HCT116 (cell line): ENCODE results near the gene RCOR1. TPM values are rescaled to one million over a fixed set of nuclear protein-coding genes. Genes with fewer than 3 reads are reported as not detected.

ENCODE experiments used
- ATAC-seq: fragments of 200-7000 bp; cut with Tn5 transposase; 2 replicates; pipeline ENCODE4 v1.9.1; 2020; ENCODE audit warnings: mild to moderate bottlenecking, moderate library complexity
- BruUV-seq: library from RNA; stranded (reverse); fragments of 400-500 nt; replicated peaks from 2 replicates; lab custom pipeline; 2021; lab: Mats Ljungman, UMichigan
- CTCF ChIA-PET: fragments of 300-600 bp; sonication (Branson Sonifier 250); formaldehyde crosslinking; loops from one replicate; lab custom pipeline; 2021; ENCODE audit warnings: antibody characterized with exemption; lab: Charles Lee
- POLR2A ChIA-PET: fragments of 300-600, 350-600 bp; sonication (Branson Sonifier 250); formaldehyde crosslinking; loops from one replicate; lab custom pipeline; 2021; ENCODE audit warnings: antibody characterized with exemption; lab: Charles Lee
- RAD21 ChIA-PET, 2 experiments: fragments of 300-600 bp; sonication (Branson Sonifier 250); formaldehyde crosslinking; loops; one replicate each; lab custom pipeline; 2023; ENCODE audit warnings: low total read pairs in 2 of 2; ENCODE audit not compliant: uncharacterized antibody in 2 of 2, unreplicated experiment in 2 of 2, low non-redundant PET in 1 of 2; lab: Charles Lee
- DNase-seq: peaks from one replicate; pipeline ENCODE4 v3.0.0-alpha.2; 2010; ENCODE audit warnings: low read depth, low spot score
- H2AFZ ChIP-seq: fragments of 200-600 bp; shearing (Covaris generic), sonication (generic); 2 replicates; pipeline ENCODE4 v1.6.1; 2017; ENCODE audit warnings: low read depth, mixed run types, mixed read lengths, antibody characterized with exemption, low read length; ENCODE audit not compliant: poor library complexity, severe bottlenecking
- H3K27ac ChIP-seq: 2 replicates; pipeline ENCODE4 v1.5.1; 2012; ENCODE audit warnings: low read depth, low read length
- H3K27me3 ChIP-seq: fragments of 200-600 bp; sonication (generic); 2 replicates; pipeline ENCODE4 v1.6.1; 2016; ENCODE audit warnings: mixed run types, low read length, mixed read lengths; ENCODE audit not compliant: insufficient read depth
- H3K36me3 ChIP-seq, 2 experiments: fragments of 200-500 bp in 1 of 2; fragments of 200-600 bp in 1 of 2; sonication (Bioruptor generic) in 1 of 2; sonication (generic) in 1 of 2; 2 replicates each; pipeline versions ENCODE4 v1.5.1 to v1.6.1; 2014 to 2016; ENCODE audit warnings: low read length in 2 of 2, inconsistent platforms in 1 of 2, mixed read lengths in 1 of 2, mixed run types in 1 of 2; ENCODE audit not compliant: insufficient read depth in 2 of 2, control insufficient read depth in 1 of 2
- H3K4me1 ChIP-seq, 2 experiments: fragments of 200-600 bp in 1 of 2; sonication (generic) in 1 of 2; 2 replicates each; pipeline versions ENCODE4 v1.5.1 to v1.6.1; 2012 to 2017; ENCODE audit warnings: low read length in 2 of 2, inconsistent platforms in 1 of 2, mild to moderate bottlenecking in 1 of 2, mixed read lengths in 1 of 2, mixed run types in 1 of 2, moderate library complexity in 1 of 2; ENCODE audit not compliant: insufficient read depth in 2 of 2, control insufficient read depth in 1 of 2
- H3K4me2 ChIP-seq: fragments of 200-600 bp; sonication (generic); 2 replicates; pipeline ENCODE4 v1.6.1; 2017; ENCODE audit warnings: mixed run types, low read length, mixed read lengths
- H3K4me3 ChIP-seq, 2 experiments: fragments of 200-600 bp in 1 of 2; sonication (generic) in 1 of 2; replicated peaks in 1 of 2; 2 replicates each; pipeline ENCODE4 v1.5.1; 2011 to 2016; ENCODE audit warnings: low read length in 2 of 2, control low read depth in 1 of 2, low read depth in 1 of 2, mild to moderate bottlenecking in 1 of 2, mixed read lengths in 1 of 2, mixed run types in 1 of 2
- H3K79me2 ChIP-seq: fragments of 200-600 bp; sonication (generic); 2 replicates; pipeline ENCODE4 v1.6.1; 2017; ENCODE audit warnings: mild to moderate bottlenecking, mixed run types, low read length, moderate library complexity, mixed read lengths; ENCODE audit not compliant: insufficient read depth
- H3K9ac ChIP-seq: fragments of 200-600 bp; sonication (generic); 2 replicates; pipeline ENCODE4 v1.6.1; 2016; ENCODE audit warnings: low read length, mixed read lengths
- H3K9me2 ChIP-seq: fragments of 200-600 bp; sonication (generic), shearing (Covaris generic); 2 replicates; pipeline ENCODE4 v1.6.1; 2017; ENCODE audit warnings: mixed run types, mild to moderate bottlenecking, moderate library complexity; ENCODE audit not compliant: insufficient read depth
- H3K9me3 ChIP-seq, 2 experiments: fragments of 200-500 bp in 1 of 2; fragments of 200-600 bp in 1 of 2; sonication (Bioruptor generic) in 1 of 2; sonication (generic) in 1 of 2; 2 replicates each; pipeline ENCODE4 v1.6.1; 2014 to 2017; ENCODE audit warnings: low read length in 2 of 2, mixed read lengths in 2 of 2, inconsistent platforms in 1 of 2, low read depth in 1 of 2, mild to moderate bottlenecking in 1 of 2, mixed run types in 1 of 2, moderate library complexity in 1 of 2; ENCODE audit not compliant: control insufficient read depth in 1 of 2, insufficient read depth in 1 of 2
- H4K20me1 ChIP-seq: fragments of 200-600 bp; sonication (generic), shearing (Covaris generic); 2 replicates; pipeline ENCODE4 v1.6.1; 2017; ENCODE audit warnings: mixed run types, mild to moderate bottlenecking, moderate library complexity; ENCODE audit not compliant: insufficient read depth
- CEBPB ChIP-seq: IDR thresholded peaks from 2 replicates; pipeline ENCODE4 v1.6.1; 2012; ENCODE audit warnings: low read depth
- EGR1 ChIP-seq: IDR thresholded peaks from 2 replicates; pipeline ENCODE4 v1.6.1; 2012; ENCODE audit warnings: low read depth
- ELF1 ChIP-seq: IDR thresholded peaks from 2 replicates; pipeline ENCODE4 v1.6.1; 2012; ENCODE audit warnings: low read depth, borderline replicate concordance
- EZH2 ChIP-seq: fragments of 200-600 bp; sonication (generic); IDR thresholded peaks from 2 replicates; pipeline ENCODE4 v1.6.1; 2017; ENCODE audit warnings: antibody characterized with exemption, mixed run types
- EZH2phosphoT487 ChIP-seq: fragments of 200-600 bp; IDR thresholded peaks from 2 replicates; pipeline ENCODE4 v1.6.1; 2018; ENCODE audit warnings: antibody characterized with exemption, borderline replicate concordance
- FOSL1 ChIP-seq: IDR thresholded peaks from 2 replicates; pipeline ENCODE4 v1.6.1; 2012; ENCODE audit warnings: low read depth
- JUND ChIP-seq: IDR thresholded peaks from 2 replicates; pipeline ENCODE4 v1.6.1; 2012
- POLR2AphosphoS5 ChIP-seq: IDR thresholded peaks from 2 replicates; pipeline ENCODE4 v1.6.1; 2011; ENCODE audit warnings: mild to moderate bottlenecking, low read depth, low read length, moderate library complexity
- RAD21 ChIP-seq: IDR thresholded peaks from 2 replicates; pipeline ENCODE4 v1.6.1; 2012; ENCODE audit warnings: low read depth, mild to moderate bottlenecking
- SIN3A ChIP-seq: IDR thresholded peaks from 2 replicates; pipeline ENCODE4 v1.6.1; 2012; ENCODE audit warnings: low read depth
- SP1 ChIP-seq: IDR thresholded peaks from 2 replicates; pipeline ENCODE4 v1.6.1; 2012; ENCODE audit warnings: low read depth
- TCF7L2 ChIP-seq: IDR thresholded peaks from 2 replicates; pipeline ENCODE4 v1.7.0; 2011; ENCODE audit warnings: borderline replicate concordance, inconsistent platforms; ENCODE audit not compliant: insufficient read depth, insufficient read length; ENCODE audit errors: extremely low read depth
- YY1 ChIP-seq: IDR thresholded peaks from 2 replicates; pipeline ENCODE4 v1.6.1; 2011; ENCODE audit warnings: low read length, low read depth, moderate library complexity, mild to moderate bottlenecking; ENCODE audit not compliant: insufficient replicate concordance; ENCODE audit errors: extremely low read depth
- ZNF274 ChIP-seq: fragments of 200-500 bp; sonication (Bioruptor generic); IDR thresholded peaks from 2 replicates; pipeline ENCODE4 v1.6.1; 2014; ENCODE audit warnings: mild to moderate bottlenecking, low read depth, low read length, inconsistent platforms
- intact Hi-C: fragments of 100-400 bp; cut with micrococcal nuclease; formaldehyde crosslinking; loops from 2 replicates; pipeline ENCODE4 v1.10.0; 2022
- total RNA-seq: library from RNA; stranded (reverse); gene quantifications from one replicate; pipeline ENCODE4 v1.2.1, GENCODE V29; 2021; ENCODE audit not compliant: unreplicated experiment
- TF ChIP-seq, protein P1 (sequence below), 3 experiments: fragments of 200-600 bp in 1 of 3; sonication (generic) in 1 of 3; IDR thresholded peaks in 2 of 3; conservative IDR thresholded peaks in 1 of 3; 2 replicates each; pipeline ENCODE4 v1.5.1; 2012 to 2017; ENCODE audit warnings: low read depth in 2 of 3, low read length in 2 of 3, antibody characterized with exemption in 1 of 3, borderline replicate concordance in 1 of 3, control low read depth in 1 of 3, mild to moderate bottlenecking in 1 of 3, mixed read lengths in 1 of 3, mixed run types in 1 of 3, moderate library complexity in 1 of 3; ENCODE audit not compliant: insufficient read depth in 1 of 3
- TF ChIP-seq, protein P2 (sequence below): IDR thresholded peaks from 2 replicates; pipeline ENCODE4 v1.6.1; 2012

The RCOR1 gene
- total RNA-seq, 1 experiment from 2014 or later, result 30.7 TPM

DNA sequence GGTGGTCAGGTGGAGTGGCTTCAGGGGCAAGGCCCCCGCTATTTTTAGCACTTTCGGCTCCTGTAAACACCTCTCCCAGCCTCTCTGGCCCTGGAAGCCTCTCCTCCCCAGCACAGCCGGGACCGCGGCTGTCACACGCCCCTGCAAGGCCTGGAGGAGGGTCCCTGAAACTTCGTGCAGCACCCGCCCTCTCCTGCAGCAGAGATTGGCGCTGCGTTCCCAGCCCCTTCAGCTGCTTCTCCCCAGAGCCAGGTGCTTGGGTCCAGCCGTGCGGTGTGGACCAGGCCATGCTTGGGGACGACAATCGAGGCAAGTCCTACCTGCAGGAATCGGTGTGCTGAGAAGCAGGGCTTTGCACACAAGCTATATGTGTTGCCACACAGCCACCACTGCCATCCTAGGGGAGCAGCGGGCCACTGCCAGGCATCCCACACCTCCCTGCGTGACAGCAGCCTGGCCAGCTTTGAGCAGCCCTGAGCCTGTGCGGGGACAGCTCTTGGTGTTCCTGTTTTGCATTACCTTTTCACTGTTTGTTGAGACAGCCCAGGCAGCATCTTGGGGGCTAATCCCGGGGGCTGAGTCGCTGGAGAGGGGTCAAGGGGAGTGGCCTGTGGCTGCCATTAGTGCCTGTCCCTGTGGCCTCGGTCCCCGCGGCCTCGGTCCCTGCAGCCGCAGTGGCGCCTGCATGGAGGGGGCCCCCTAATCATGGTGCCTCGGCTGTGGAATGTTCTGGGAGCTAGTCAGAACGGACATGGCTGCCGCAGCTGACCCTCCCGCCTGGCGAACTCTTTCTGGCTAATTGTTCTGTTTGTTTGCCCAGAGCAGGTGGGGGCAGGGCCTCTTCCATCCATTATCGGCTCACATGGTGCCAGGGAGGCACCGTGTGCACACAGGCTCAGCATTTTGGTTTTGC lies 157.2 kb downstream of the RCOR1 start:
- ATAC-seq (no peak), DNase-seq (no peak)
- Histone ChIP-seq H3K9me2 (no peaks in the 10 kb centered on the region), H3K36me3 (no peaks in the 10 kb centered on the region), H3K27me3 (no peaks in the 10 kb centered on the region), H3K4me1 (no peaks in the 10 kb centered on the region), H3K9ac (no peak overlapping the region), H3K79me2 (no peaks in the 10 kb centered on the region), H3K4me3 (no peak overlapping the region), H3K9me3 (no peaks in the 10 kb centered on the region), H3K4me2 (no peak overlapping the region), H2AFZ (no peak overlapping the region), H3K27ac (no peak overlapping the region), H4K20me1 (no peaks in the 10 kb centered on the region)
- BruUV-seq, result no TSS peak
- ChIA-PET CTCF (no interaction called here), POLR2A (no interaction called here), RAD21 (no interaction called here)
- TF ChIP-seq FOSL1 (no peak), SP1 (no peak), YY1 (no peak), EZH2phosphoT487 (no peak), ELF1 (no peak), RAD21 (no peak), SIN3A (no peak), JUND (no peak), EZH2 (no peak), ZNF274 (no peak)
- intact Hi-C loops, result no loop called here

DNA sequence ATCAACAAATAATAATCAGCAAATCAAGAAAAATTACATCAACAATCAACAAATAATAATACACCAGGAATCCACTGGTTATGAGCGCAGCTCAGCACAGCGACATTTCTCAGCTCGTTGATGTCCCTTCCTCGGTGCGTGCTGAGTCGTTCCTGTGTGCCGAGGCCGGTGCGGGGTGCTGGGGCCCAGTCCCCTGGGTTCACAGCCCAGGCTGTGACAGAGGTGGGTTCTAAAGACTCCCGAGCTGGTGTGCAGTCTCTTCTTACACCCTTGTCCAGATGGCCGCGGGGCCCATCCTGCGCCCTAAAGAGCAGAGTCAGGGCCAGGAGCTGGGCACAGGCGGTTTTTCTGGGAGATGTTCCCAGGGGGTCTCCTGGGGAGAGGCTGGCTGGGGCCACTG lies 157.9 kb downstream of the RCOR1 start:
- Histone ChIP-seq H3K79me2 (no peaks in the 10 kb centered on the region), H4K20me1 (no peaks in the 10 kb centered on the region), H3K4me3 (no peak overlapping the region), H3K27me3 (no peaks in the 10 kb centered on the region), H2AFZ (no peak overlapping the region), H3K27ac (no peak overlapping the region), H3K4me1 (no peaks in the 10 kb centered on the region), H3K36me3 (no peaks in the 10 kb centered on the region), H3K9me2 (no peaks in the 10 kb centered on the region), H3K9ac (no peak overlapping the region), H3K4me2 (no peak overlapping the region), H3K9me3 (no peaks in the 10 kb centered on the region)
- ChIA-PET CTCF (no interaction called here), POLR2A (no interaction called here), RAD21 (no interaction called here)
- DNase-seq (no peak), ATAC-seq (no peak)
- BruUV-seq, result no TSS peak
- intact Hi-C loops, result no loop called here
- TF ChIP-seq SIN3A, result no peak
- TF ChIP-seq RAD21, result no peak
- no peak for TF ChIP-seq TCF7L2
- TF ChIP-seq EGR1, result no peak
- no peak for TF ChIP-seq CEBPB
- TF ChIP-seq, protein P1, sequence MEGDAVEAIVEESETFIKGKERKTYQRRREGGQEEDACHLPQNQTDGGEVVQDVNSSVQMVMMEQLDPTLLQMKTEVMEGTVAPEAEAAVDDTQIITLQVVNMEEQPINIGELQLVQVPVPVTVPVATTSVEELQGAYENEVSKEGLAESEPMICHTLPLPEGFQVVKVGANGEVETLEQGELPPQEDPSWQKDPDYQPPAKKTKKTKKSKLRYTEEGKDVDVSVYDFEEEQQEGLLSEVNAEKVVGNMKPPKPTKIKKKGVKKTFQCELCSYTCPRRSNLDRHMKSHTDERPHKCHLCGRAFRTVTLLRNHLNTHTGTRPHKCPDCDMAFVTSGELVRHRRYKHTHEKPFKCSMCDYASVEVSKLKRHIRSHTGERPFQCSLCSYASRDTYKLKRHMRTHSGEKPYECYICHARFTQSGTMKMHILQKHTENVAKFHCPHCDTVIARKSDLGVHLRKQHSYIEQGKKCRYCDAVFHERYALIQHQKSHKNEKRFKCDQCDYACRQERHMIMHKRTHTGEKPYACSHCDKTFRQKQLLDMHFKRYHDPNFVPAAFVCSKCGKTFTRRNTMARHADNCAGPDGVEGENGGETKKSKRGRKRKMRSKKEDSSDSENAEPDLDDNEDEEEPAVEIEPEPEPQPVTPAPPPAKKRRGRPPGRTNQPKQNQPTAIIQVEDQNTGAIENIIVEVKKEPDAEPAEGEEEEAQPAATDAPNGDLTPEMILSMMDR (IDR thresholded peaks at IDR 0.05 in 2 of 3, conservative IDR thresholded peaks at IDR 0.05 in 1 of 3; ENCODE audit: borderline replicate concordance in 1 of 3, insufficient read depth in 1 of 3, low read depth in 2 of 3, low read length in 2 of 3), result no peak
- TF ChIP-seq EZH2phosphoT487, result no peak
- no peak for TF ChIP-seq POLR2AphosphoS5
- no peak for TF ChIP-seq FOSL1
- TF ChIP-seq ZNF274, result no peak
- TF ChIP-seq, protein P2, sequence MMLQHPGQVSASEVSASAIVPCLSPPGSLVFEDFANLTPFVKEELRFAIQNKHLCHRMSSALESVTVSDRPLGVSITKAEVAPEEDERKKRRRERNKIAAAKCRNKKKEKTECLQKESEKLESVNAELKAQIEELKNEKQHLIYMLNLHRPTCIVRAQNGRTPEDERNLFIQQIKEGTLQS, result no peak
- TF ChIP-seq EZH2, result no peak
